SK-N-SH (cell line): Measurements from ENCODE around the gene GAPVD1. TPM values are rescaled to one million over a fixed set of nuclear protein-coding genes. Genes with fewer than 3 reads are reported as not detected.
"Not testable (repeated sequence)": the region's sequence is repeated elsewhere in the genome, so short reads cannot be mapped to it uniquely, and the experiment has no call there.

Experiments
- CTCF ChIA-PET: fragments of 300-600, 350-600 bp; formaldehyde crosslinking; extraction: SDS; loops from one replicate; lab custom pipeline; 2021; lab: Yijun Ruan, JAX
- POLR2A ChIA-PET: fragments of 350-600 bp; sonication (Branson Sonifier 250); formaldehyde crosslinking; extraction: SDS; loops from one replicate; lab custom pipeline; 2020; ENCODE audit warnings: antibody characterized with exemption, inconsistent platforms; lab: Yijun Ruan, JAX
- DNase-seq: peaks from one replicate; pipeline ENCODE4 v3.0.0; 2012
- H2AFZ ChIP-seq: fragments of 200-600 bp; sonication (generic); 2 replicates; pipeline ENCODE4 v1.8.1; 2016; ENCODE audit warnings: antibody characterized with exemption, mild to moderate bottlenecking, low read depth
- H3F3A ChIP-seq: fragments of 200-600 bp; sonication (generic); replicated peaks from 2 replicates; pipeline ENCODE3; 2016; ENCODE audit warnings: antibody characterized with exemption, mild to moderate bottlenecking; ENCODE audit not compliant: insufficient read depth
- H3K27ac ChIP-seq, 2 experiments: fragments of 200-500 bp in 1 of 2; fragments of 200-600 bp in 1 of 2; sonication (Bioruptor generic) in 1 of 2; sonication (generic), shearing (Covaris generic) in 1 of 2; 2 replicates each; pipeline versions ENCODE4 v1.5.1 to v1.6.1; 2014 to 2016; ENCODE audit warnings: low read depth in 2 of 2, inconsistent platforms in 1 of 2, low read length in 1 of 2, mild to moderate bottlenecking in 1 of 2, mixed read lengths in 1 of 2
- H3K27me3 ChIP-seq: fragments of 200-600 bp; sonication (generic), shearing (Covaris generic); 2 replicates; pipeline ENCODE4 v1.6.1; 2016; ENCODE audit warnings: mixed run types; ENCODE audit not compliant: insufficient read depth
- H3K36me3 ChIP-seq, 2 experiments: fragments of 200-500 bp in 1 of 2; fragments of 200-600 bp in 1 of 2; sonication (Bioruptor generic) in 1 of 2; sonication (generic) in 1 of 2; replicated peaks in 1 of 2; 2 replicates each; pipeline versions ENCODE3 to v1.5.1; 2014 to 2016; ENCODE audit warnings: low read length in 1 of 2, mild to moderate bottlenecking in 1 of 2; ENCODE audit not compliant: insufficient read depth in 2 of 2, control insufficient read depth in 1 of 2
- H3K4me1 ChIP-seq, 2 experiments: fragments of 200-500 bp in 1 of 2; fragments of 200-600 bp in 1 of 2; sonication (Bioruptor generic) in 1 of 2; sonication (generic), shearing (Covaris generic) in 1 of 2; 2 replicates each; pipeline versions ENCODE4 v1.5.1 to v1.6.1; 2014 to 2016; ENCODE audit warnings: low read depth in 1 of 2, low read length in 1 of 2, mixed run types in 1 of 2; ENCODE audit not compliant: insufficient read depth in 2 of 2, control insufficient read depth in 1 of 2
- H3K4me2 ChIP-seq: fragments of 200-600 bp; sonication (generic), shearing (Covaris generic); 2 replicates; pipeline ENCODE4 v1.6.1; 2017; ENCODE audit warnings: mixed run types
- H3K4me3 ChIP-seq, 2 experiments: fragments of 200-500 bp in 1 of 2; fragments of 200-600 bp in 1 of 2; sonication (Bioruptor generic) in 1 of 2; sonication (generic), shearing (Covaris generic) in 1 of 2; 2 replicates each; pipeline versions ENCODE4 v1.5.1 to v1.8.1; 2014 to 2016; ENCODE audit warnings: low read depth in 2 of 2, inconsistent platforms in 1 of 2, low read length in 1 of 2, mild to moderate bottlenecking in 1 of 2, mixed read lengths in 1 of 2, moderate library complexity in 1 of 2
- H3K79me2 ChIP-seq: fragments of 200-600 bp; sonication (generic); 2 replicates; pipeline ENCODE4 v1.8.1; 2017; ENCODE audit warnings: mild to moderate bottlenecking; ENCODE audit not compliant: insufficient read depth
- H3K9ac ChIP-seq: fragments of 200-600 bp; sonication (generic); 2 replicates; pipeline ENCODE4 v1.6.1; 2017; ENCODE audit warnings: mixed run types
- H3K9me2 ChIP-seq: fragments of 200-600 bp; sonication (generic); 2 replicates; pipeline ENCODE4 v1.6.1; 2017; ENCODE audit warnings: mixed run types
- H3K9me3 ChIP-seq: fragments of 200-600 bp; sonication (generic); 2 replicates; pipeline ENCODE4 v1.6.1; 2017; ENCODE audit warnings: mixed run types, mild to moderate bottlenecking, moderate library complexity
- H4K20me1 ChIP-seq: fragments of 200-600 bp; sonication (generic); 2 replicates; pipeline ENCODE4 v1.6.1; 2017; ENCODE audit warnings: mild to moderate bottlenecking, mixed run types; ENCODE audit not compliant: insufficient read depth
- CHD2 ChIP-seq: fragments of 150-350 bp; IDR thresholded peaks from 2 replicates; pipeline ENCODE4 v1.6.1; 2018; ENCODE audit warnings: low read length; ENCODE audit not compliant: partially characterized antibody
- CTCF ChIP-seq: fragments of 200-600 bp; sonication (generic); IDR thresholded peaks from 2 replicates; pipeline ENCODE4 v1.6.1; 2017; ENCODE audit warnings: antibody characterized with exemption, mild to moderate bottlenecking, moderate library complexity
- EP300 ChIP-seq, 2 experiments: IDR thresholded peaks; 2 replicates each; pipeline versions ENCODE4 v1.4.0 to v1.6.1; 2012; ENCODE audit warnings: borderline replicate concordance in 1 of 2, low read depth in 1 of 2, low read length in 1 of 2
- FOXM1 ChIP-seq: IDR thresholded peaks from 2 replicates; pipeline ENCODE4 v1.4.0; 2012; ENCODE audit warnings: low read depth, mild to moderate bottlenecking
- GATA2 ChIP-seq: sonication (generic); formaldehyde crosslinking; IDR thresholded peaks from 2 replicates; pipeline ENCODE4 v1.5.0; 2020; ENCODE audit warnings: mild to moderate bottlenecking, missing genetic modification reagents
- JUND ChIP-seq: IDR thresholded peaks from 2 replicates; pipeline ENCODE4 v1.4.0; 2012
- MXI1 ChIP-seq: IDR thresholded peaks from 2 replicates; pipeline ENCODE4 v1.6.1; 2012; ENCODE audit warnings: mild to moderate bottlenecking, low read depth, low read length, improper control_type of control experiment
- POLR2AphosphoS5 ChIP-seq: IDR thresholded peaks from 2 replicates; pipeline ENCODE4 v1.6.1; 2012; ENCODE audit warnings: low read depth, low read length
- RAD21 ChIP-seq: IDR thresholded peaks from 2 replicates; pipeline ENCODE4 v1.6.1; 2012; ENCODE audit warnings: mild to moderate bottlenecking, low read length
- RFX5 ChIP-seq: IDR thresholded peaks from 2 replicates; pipeline ENCODE4 v1.6.1; 2012; ENCODE audit warnings: mild to moderate bottlenecking, improper control_type of control experiment, low read length
- RXRA ChIP-seq: IDR thresholded peaks from 2 replicates; pipeline ENCODE4 v1.4.0; 2012; ENCODE audit warnings: low read depth, mild to moderate bottlenecking, borderline replicate concordance
- SIN3A ChIP-seq: IDR thresholded peaks from 2 replicates; pipeline ENCODE4 v1.6.1; 2012; ENCODE audit warnings: low read depth, mild to moderate bottlenecking, low read length, moderate library complexity, borderline replicate concordance
- WGBS: methylation state at CpG from one replicate; pipeline ENCODE4 v1.1.6; 2017; ENCODE audit warnings: low lambda C conversion rate; 5-methylcytosine and 5-hydroxymethylcytosine counted together
- polyA plus RNA-seq, 3 experiments: library from polyadenylated mRNA; depleted of rRNA; stranded (reverse); fragments of >200 nt; gene quantifications; 2 replicates each; pipeline ENCODE4 v1.2.3, GENCODE V29; 2012
- TF ChIP-seq, protein P1 (sequence below): IDR thresholded peaks from 2 replicates; pipeline ENCODE4; 2012

Gene GAPVD1
- polyA plus RNA-seq, 1 of the 3 experiments (the other 2 are of a cell fraction) = 10.5 TPM

DNA sequence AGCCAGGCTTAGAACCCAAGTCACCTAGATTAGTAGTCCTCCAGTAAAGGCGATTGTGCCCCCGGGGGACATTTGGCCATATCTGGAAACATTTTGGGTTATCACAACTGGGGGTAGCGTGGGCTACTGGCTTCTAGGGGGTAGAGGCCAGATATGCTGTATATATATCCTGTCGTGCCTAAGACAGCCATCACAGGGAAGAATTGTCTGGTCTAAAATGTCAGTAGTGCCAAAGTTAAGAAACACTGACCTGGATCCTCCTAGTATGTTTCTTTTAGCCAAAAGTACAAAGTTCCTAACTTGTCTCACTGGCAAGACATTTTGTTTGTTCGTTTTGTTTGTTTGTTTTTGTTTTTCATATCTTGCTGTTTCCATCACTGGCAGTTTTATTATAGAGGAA lies 47.4 kb upstream of the GAPVD1 start:
- Histone ChIP-seq H3K9me2 (no peaks in the 10 kb centered on the region), H2AFZ (no peak overlapping the region), H3K79me2 (no peaks in the 10 kb centered on the region), H3K36me3 (peaks cover 10 to 36% of the 10 kb centered on the region in 2 experiments), H4K20me1 (no peaks in the 10 kb centered on the region), H3K27ac (no peak overlapping the region), H3K4me3 (no peak overlapping the region), H3K27me3 (no peaks in the 10 kb centered on the region), H3K9me3 (no peaks in the 10 kb centered on the region), H3K9ac (no peak overlapping the region), H3F3A (peaks cover 7% of the 10 kb centered on the region), H3K4me2 (no peak overlapping the region), H3K4me1 (no peaks in the 10 kb centered on the region)
- TF ChIP-seq JUND (no peak), GATA2 (CRISPR knock-in tag) (no peak), RFX5 (no peak), POLR2AphosphoS5 (no peak), CTCF (no peak), MXI1 (no peak), FOXM1 (no peak), CHD2 (no peak), SIN3A (no peak), RXRA (no peak), EP300 (IDR thresholded peaks at IDR 0.05; ENCODE audit: borderline replicate concordance in 1 of 2, low read depth in 1 of 2, low read length in 1 of 2) (no peak), RAD21 (no peak)
- 89% methylated on average over 4 of the region's 5 CpGs for WGBS
- CTCF ChIA-PET = no interaction called here
- DNase-seq = no peak
- POLR2A ChIA-PET = no interaction called here

GRCh38 chr9:125218621-125219020 lies 43.0 kb upstream of the GAPVD1 start:
- H3K9me3 ChIP-seq = no peaks in the 10 kb centered on the region
- 94% methylated on average over 3 of the region's 3 CpGs for WGBS
- no peak for DNase-seq
- peaks cover 10% of the 10 kb centered on the region for H3F3A ChIP-seq
- no peak overlapping the region for H3K4me3 ChIP-seq
- no peaks in the 10 kb centered on the region for H3K79me2 ChIP-seq
- ChIA-PET CTCF (no interaction called here), POLR2A (interaction anchor here (0.8 kb wide), 1 partner anchor 14 kb away, joined by 5 read pairs; no protein-coding TSS in a partner anchor)
- no peaks in the 10 kb centered on the region for H3K27me3 ChIP-seq
- H2AFZ ChIP-seq = no peak overlapping the region
- H4K20me1 ChIP-seq = no peaks in the 10 kb centered on the region
- H3K9me2 ChIP-seq = no peaks in the 10 kb centered on the region
- no peak overlapping the region for H3K9ac ChIP-seq
- no peaks in the 10 kb centered on the region for H3K4me1 ChIP-seq
- no peak overlapping the region for H3K27ac ChIP-seq
- no peak overlapping the region for H3K4me2 ChIP-seq
- H3K36me3 ChIP-seq = peaks cover 9 to 36% of the 10 kb centered on the region in 2 experiments
- TF ChIP-seq GATA2 (CRISPR knock-in tag) = no peak
- TF ChIP-seq, protein P1, sequence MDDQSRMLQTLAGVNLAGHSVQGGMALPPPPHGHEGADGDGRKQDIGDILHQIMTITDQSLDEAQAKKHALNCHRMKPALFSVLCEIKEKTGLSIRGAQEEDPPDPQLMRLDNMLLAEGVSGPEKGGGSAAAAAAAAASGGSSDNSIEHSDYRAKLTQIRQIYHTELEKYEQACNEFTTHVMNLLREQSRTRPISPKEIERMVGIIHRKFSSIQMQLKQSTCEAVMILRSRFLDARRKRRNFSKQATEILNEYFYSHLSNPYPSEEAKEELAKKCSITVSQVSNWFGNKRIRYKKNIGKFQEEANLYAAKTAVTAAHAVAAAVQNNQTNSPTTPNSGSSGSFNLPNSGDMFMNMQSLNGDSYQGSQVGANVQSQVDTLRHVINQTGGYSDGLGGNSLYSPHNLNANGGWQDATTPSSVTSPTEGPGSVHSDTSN = no peak

DNA sequence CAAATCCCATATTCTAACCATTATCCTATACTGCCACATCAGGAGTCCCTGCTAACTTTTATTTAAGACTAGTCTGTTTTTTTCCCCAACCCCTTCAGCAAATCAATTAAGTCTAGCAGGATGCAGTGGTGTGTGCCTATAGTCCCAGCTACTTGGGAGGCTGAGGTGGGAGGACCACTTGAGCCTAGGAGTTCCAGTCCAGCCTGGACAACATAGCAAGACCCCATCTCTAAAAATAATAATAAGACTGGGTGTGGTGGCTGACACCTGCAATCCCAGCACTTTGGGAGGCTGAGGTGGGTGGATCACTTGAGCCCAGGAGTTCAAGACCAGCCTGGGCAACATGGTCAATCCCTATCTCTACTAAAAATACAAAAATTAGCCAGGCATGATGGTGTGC lies 36.8 kb upstream of the GAPVD1 start:
- H3F3A ChIP-seq, H3K4me3 ChIP-seq, H3K27me3 ChIP-seq, H3K4me2 ChIP-seq, H2AFZ ChIP-seq, H3K27ac ChIP-seq, H3K79me2 ChIP-seq, H4K20me1 ChIP-seq, POLR2A ChIA-PET, DNase-seq, H3K9me2 ChIP-seq, H3K9me3 ChIP-seq, H3K9ac ChIP-seq, H3K4me1 ChIP-seq: not testable (repeated sequence)
- H3K36me3 ChIP-seq = peaks cover 4 to 38% of the 10 kb centered on the region in 2 experiments
- CTCF ChIA-PET = interaction anchor here (0.9 kb wide), 1 partner anchor 20 kb away, joined by 3 read pairs; no protein-coding TSS in a partner anchor
